Measurements from ENCODE around the gene UFL1. TPM values are rescaled to one million over a fixed set of nuclear protein-coding genes. Genes with fewer than 3 reads are reported as not detected.

Gene UFL1
- total and polyA plus RNA-seq, 2 of the 8 experiments (the other 6 are each of a cell fraction or from before 2014, with no cell fraction given), result 2.2 to 10.2 TPM

- Histone ChIP-seq H4K20me1 (replicated peaks in 1 of 2; ENCODE audit: control insufficient read depth in 1 of 2, insufficient read depth in 2 of 2, low read length in 2 of 2) (no peaks in the 10 kb centered on the region), H3K56ac (replicated peaks; ENCODE audit: insufficient read length, low read depth, low read length) (no peak overlapping the region), H3K27ac (ENCODE audit: low read depth, low read length) (no peak overlapping the region), H3K79me1 (ENCODE audit: low read depth, low read length) (no peaks in the 10 kb centered on the region), H3K4me1 (replicated peaks in 1 of 4; ENCODE audit: control insufficient read depth in 3 of 4, insufficient read depth in 4 of 4, low read length in 3 of 4) (peaks cover 0 to 3% (median 0%) of the 10 kb centered on the region in 4 experiments; a peak in 3 of 7 replicates), H2BK120ac (replicated peaks; ENCODE audit: low read depth, low read length) (no peak overlapping the region), H3K23ac (ENCODE audit: insufficient read length) (no peak overlapping the region), H2BK5ac (ENCODE audit: low read depth, low read length) (no peak overlapping the region), H3K9me3 (ENCODE audit: insufficient read depth in 2 of 2, low read depth in 1 of 2, low read length in 1 of 2) (no peaks in the 10 kb centered on the region), H2BK15ac (ENCODE audit: low read length) (no peak overlapping the region), H3K23me2 (ENCODE audit: low read depth, low read length) (no peaks in the 10 kb centered on the region), H3K4ac (replicated peaks; ENCODE audit: insufficient read length, low read depth, low read length) (no peak overlapping the region), H3K4me2 (ENCODE audit: insufficient read depth in 1 of 2, low read depth in 2 of 2, low read length in 2 of 2) (no peak overlapping the region), H3K36me3 (ENCODE audit: control insufficient read depth in 2 of 4, insufficient read depth in 4 of 4, low read length in 3 of 4) (no peaks in the 10 kb centered on the region; a peak in 1 of 8 replicates), H2AK5ac (ENCODE audit: low read depth, low read length) (no peak overlapping the region), H3K9ac (replicated peaks in 1 of 4; ENCODE audit: extremely low read depth in 1 of 4, low read depth in 3 of 4, low read length in 3 of 4) (no peak overlapping the region), H2AFZ (ENCODE audit: low read length) (no peak overlapping the region), H2BK12ac (ENCODE audit: low read depth, low read length) (no peak overlapping the region), H3K4me3 (ENCODE audit: extremely low read depth in 1 of 4, insufficient read depth in 2 of 4, low read depth in 3 of 4, low read length in 4 of 4) (no peak overlapping the region), H4K91ac (replicated peaks; ENCODE audit: insufficient read length, low read length) (no peak overlapping the region), H3K79me2 (ENCODE audit: control insufficient read depth in 1 of 2, insufficient read depth in 2 of 2, low read length in 2 of 2) (no peaks in the 10 kb centered on the region), H4K8ac (ENCODE audit: extremely low read depth, insufficient read depth, low read length) (no peak overlapping the region), H2BK20ac (ENCODE audit: low read length) (no peak overlapping the region), H4K5ac (ENCODE audit: insufficient read length, low read depth, low read length) (no peak overlapping the region), H3K18ac (ENCODE audit: extremely low read depth, low read length) (no peak overlapping the region), H3K27me3 (replicated peaks in 1 of 4; ENCODE audit: control insufficient read depth in 3 of 4, extremely low read depth in 1 of 4, insufficient read depth in 3 of 4, low read length in 3 of 4) (no peaks in the 10 kb centered on the region), H3K14ac (ENCODE audit: insufficient read length) (no peak overlapping the region)
- no peak for FAIRE-seq
- DNase-seq (ENCODE audit: low read depth in 1 of 2, low spot score in 2 of 2), result no peak
- TF ChIP-seq TCF12 (IDR thresholded peaks at IDR 0.05; ENCODE audit: low read depth, low read length), result no peak
- TF ChIP-seq CTBP2 (IDR thresholded peaks at IDR 0.05; ENCODE audit: borderline replicate concordance, insufficient read depth, insufficient read length, low read length), result no peak
- no peak for TF ChIP-seq POLR2AphosphoS5 (IDR thresholded peaks at IDR 0.05; ENCODE audit: low read depth, low read length)
- no peak for TF ChIP-seq CHD2 (IDR thresholded peaks at IDR 0.05; ENCODE audit: low read length)
- TF ChIP-seq POLR2A (IDR thresholded peaks at IDR 0.05; ENCODE audit: control extremely low read depth in 1 of 2, low read depth in 2 of 2, low read length in 2 of 2), result no peak
- no peak for TF ChIP-seq ASH2L (IDR thresholded peaks at IDR 0.05; ENCODE audit: low read length)
- TF ChIP-seq GTF2F1 (IDR thresholded peaks at IDR 0.05; ENCODE audit: borderline replicate concordance, low read depth, low read length), result no peak
- no peak for TF ChIP-seq YY1 (IDR thresholded peaks at IDR 0.05; ENCODE audit: low read depth, low read length)
- TF ChIP-seq EZH2 (IDR thresholded peaks at IDR 0.05; ENCODE audit: low read depth, low read length, severe bottlenecking), result no peak
- no peak for TF ChIP-seq POU5F1 (IDR thresholded peaks at IDR 0.05; ENCODE audit: low read depth, low read length)
- no peak for TF ChIP-seq ATF2 (IDR thresholded peaks at IDR 0.05; ENCODE audit: low read length)
- ChIA-PET POLR2A (ENCODE audit: partially characterized antibody) (no interaction called here), CTCF (ENCODE audit: partially characterized antibody) (interaction anchor here (1.8 kb wide), 1 partner anchor 145 kb away, joined by 3 read pairs; no protein-coding TSS in a partner anchor)
Measured at GRCh38 chr6:96571551-96571950, 49.9 kb downstream of the UFL1 start.

Data from H1 (cell line).